Endothelial cell (in vitro differentiated cells): ENCODE results near the gene CFAP221. TPM values are rescaled to one million over a fixed set of nuclear protein-coding genes. Genes with fewer than 3 reads are reported as not detected.

ENCODE experiments used
- DNase-seq: peaks from one replicate; pipeline ENCODE4 v3.0.0; 2021; ENCODE audit warnings: low spot score
- H3K27ac Mint-ChIP-seq: one replicate; pipeline ENCODE4 v1.8.0; 2021; ENCODE audit warnings: mixed read lengths, inconsistent platforms; ENCODE audit not compliant: unreplicated experiment
- H3K27me3 Mint-ChIP-seq: one replicate; pipeline ENCODE4 v1.8.0; 2021; ENCODE audit warnings: mild to moderate bottlenecking, moderate library complexity, mixed read lengths, inconsistent platforms; ENCODE audit not compliant: unreplicated experiment
- H3K36me3 Mint-ChIP-seq: one replicate; pipeline ENCODE4 v1.8.0; 2021; ENCODE audit warnings: mild to moderate bottlenecking, low read depth, mixed read lengths, inconsistent platforms; ENCODE audit not compliant: unreplicated experiment
- H3K4me1 Mint-ChIP-seq: one replicate; pipeline ENCODE4 v1.8.0; 2021; ENCODE audit warnings: mild to moderate bottlenecking, mixed read lengths, inconsistent platforms; ENCODE audit not compliant: unreplicated experiment
- H3K4me3 Mint-ChIP-seq: one replicate; pipeline ENCODE4 v1.8.0; 2021; ENCODE audit warnings: mild to moderate bottlenecking, mixed read lengths, inconsistent platforms; ENCODE audit not compliant: unreplicated experiment
- H3K9me3 Mint-ChIP-seq: one replicate; pipeline ENCODE4 v1.8.0; 2021; ENCODE audit warnings: mixed read lengths, inconsistent platforms; ENCODE audit not compliant: unreplicated experiment
- total RNA-seq: library from RNA; stranded (reverse); fragmentation: NEBNext Ultra II Directional; extraction: Animal tissue kit (Norgen Biotek cat#: 25700); gene quantifications from one replicate; pipeline ENCODE4 v1.2.1, GENCODE V29; 2021; ENCODE audit not compliant: unreplicated experiment
- TF ChIP-seq, protein P1 (sequence below): fragments of 200-600 bp; sonication (generic); IDR thresholded peaks from one replicate; pipeline ENCODE4 v1.5.0; 2021; ENCODE audit warnings: antibody characterized with exemption; ENCODE audit not compliant: unreplicated experiment

CFAP221 gene
- total RNA-seq, 1 donor from 2014 or later = 1.1 TPM

DNA sequence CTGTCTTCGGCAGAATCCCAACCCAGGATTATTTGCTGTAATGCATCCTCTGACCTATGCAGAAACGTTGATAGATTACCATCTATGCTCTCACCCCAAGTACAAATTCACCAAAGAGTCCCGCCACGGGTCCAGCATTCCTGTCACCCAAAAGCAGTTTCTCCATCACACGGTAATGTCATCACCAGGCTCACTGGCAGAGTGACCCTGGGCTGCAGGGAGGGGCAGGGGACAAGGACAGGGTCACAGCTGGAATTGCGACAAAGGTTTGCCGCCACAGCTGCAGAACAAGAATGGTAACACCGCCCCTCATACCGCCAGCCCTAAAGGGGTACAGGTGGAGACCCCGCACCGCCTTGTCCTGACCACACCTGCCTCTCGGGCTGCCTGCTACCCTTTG lies 94.0 kb downstream of the CFAP221 start:
- H3K4me3 Mint-ChIP-seq = no peak overlapping the region
- H3K27ac Mint-ChIP-seq = no peak overlapping the region
- peaks cover 3% of the 10 kb centered on the region for H3K27me3 Mint-ChIP-seq
- DNase-seq = no peak
- peaks cover 9% of the 10 kb centered on the region for H3K4me1 Mint-ChIP-seq
- TF ChIP-seq, protein P1, sequence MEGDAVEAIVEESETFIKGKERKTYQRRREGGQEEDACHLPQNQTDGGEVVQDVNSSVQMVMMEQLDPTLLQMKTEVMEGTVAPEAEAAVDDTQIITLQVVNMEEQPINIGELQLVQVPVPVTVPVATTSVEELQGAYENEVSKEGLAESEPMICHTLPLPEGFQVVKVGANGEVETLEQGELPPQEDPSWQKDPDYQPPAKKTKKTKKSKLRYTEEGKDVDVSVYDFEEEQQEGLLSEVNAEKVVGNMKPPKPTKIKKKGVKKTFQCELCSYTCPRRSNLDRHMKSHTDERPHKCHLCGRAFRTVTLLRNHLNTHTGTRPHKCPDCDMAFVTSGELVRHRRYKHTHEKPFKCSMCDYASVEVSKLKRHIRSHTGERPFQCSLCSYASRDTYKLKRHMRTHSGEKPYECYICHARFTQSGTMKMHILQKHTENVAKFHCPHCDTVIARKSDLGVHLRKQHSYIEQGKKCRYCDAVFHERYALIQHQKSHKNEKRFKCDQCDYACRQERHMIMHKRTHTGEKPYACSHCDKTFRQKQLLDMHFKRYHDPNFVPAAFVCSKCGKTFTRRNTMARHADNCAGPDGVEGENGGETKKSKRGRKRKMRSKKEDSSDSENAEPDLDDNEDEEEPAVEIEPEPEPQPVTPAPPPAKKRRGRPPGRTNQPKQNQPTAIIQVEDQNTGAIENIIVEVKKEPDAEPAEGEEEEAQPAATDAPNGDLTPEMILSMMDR = no peak
- H3K9me3 Mint-ChIP-seq = no peaks in the 10 kb centered on the region
- no peaks in the 10 kb centered on the region for H3K36me3 Mint-ChIP-seq

DNA sequence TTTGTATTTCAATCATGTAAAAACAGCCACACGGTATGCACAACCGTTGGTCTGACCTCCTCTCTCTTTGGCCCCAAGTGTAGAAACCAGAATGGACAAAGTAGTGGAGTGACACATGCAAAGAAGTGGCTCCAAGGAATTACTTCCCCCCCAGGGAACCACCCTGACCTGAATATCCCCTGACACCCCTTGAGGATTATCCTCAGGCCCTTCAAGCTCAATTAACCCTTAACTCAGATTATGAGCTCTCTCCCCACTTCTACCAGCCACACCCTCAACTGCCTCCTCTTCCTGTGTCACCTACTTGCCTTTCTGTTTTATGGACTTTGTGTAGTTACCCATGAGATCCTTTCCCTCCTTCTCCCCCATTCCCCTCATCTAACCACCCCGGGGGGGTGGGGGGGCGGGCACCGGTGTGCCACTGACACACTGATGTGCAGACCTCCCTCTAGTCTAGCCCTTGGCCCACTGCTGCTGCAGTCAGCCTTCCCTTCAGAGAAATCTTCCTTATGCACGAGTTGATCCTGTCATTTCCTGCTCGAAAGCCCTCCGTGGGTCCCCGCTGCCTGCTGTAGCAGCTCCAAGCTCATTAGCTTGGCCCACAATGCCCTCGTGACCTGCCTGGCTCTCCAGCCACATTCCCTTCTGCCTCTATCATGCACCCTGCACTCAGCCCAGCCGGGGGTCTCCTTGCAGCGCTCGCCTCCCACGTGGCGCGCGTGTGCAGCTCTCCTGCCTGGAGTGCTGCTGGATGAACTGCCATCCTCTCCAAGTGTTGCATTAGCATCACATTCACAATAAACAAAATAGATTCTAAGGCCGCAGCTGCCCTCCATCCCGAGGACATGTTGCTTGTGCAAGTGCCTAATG lies 94.7 kb downstream of the CFAP221 start:
- DNase-seq = no peak
- Mint-ChIP-seq H3K27ac (no peak overlapping the region), H3K27me3 (peaks cover 3% of the 10 kb centered on the region), H3K36me3 (no peaks in the 10 kb centered on the region), H3K9me3 (no peaks in the 10 kb centered on the region), H3K4me1 (peaks cover 9% of the 10 kb centered on the region), H3K4me3 (no peak overlapping the region)
- TF ChIP-seq, protein P1 = no peak

- no peak overlapping the region for H3K27ac Mint-ChIP-seq
- no peaks in the 10 kb centered on the region for H3K36me3 Mint-ChIP-seq
- TF ChIP-seq, protein P1 = peak; percentile 87
- H3K9me3 Mint-ChIP-seq = no peaks in the 10 kb centered on the region
- H3K4me1 Mint-ChIP-seq = peaks cover 12% of the 10 kb centered on the region
- H3K27me3 Mint-ChIP-seq = peaks cover 3% of the 10 kb centered on the region
- peak; percentile 78 for DNase-seq
- no peak overlapping the region for H3K4me3 Mint-ChIP-seq
Measured at GRCh38 chr2:119641562-119642258, 97.5 kb downstream of the CFAP221 start.

- Mint-ChIP-seq H3K27ac (no peak overlapping the region), H3K4me3 (no peak overlapping the region), H3K27me3 (peaks cover 3% of the 10 kb centered on the region), H3K36me3 (no peaks in the 10 kb centered on the region), H3K9me3 (no peaks in the 10 kb centered on the region), H3K4me1 (peaks cover 4% of the 10 kb centered on the region)
- TF ChIP-seq, protein P1 = no peak
- DNase-seq = no peak
Measured at GRCh38 chr2:119644186-119644585, 99.9 kb downstream of the CFAP221 start.
